COR-L47 (cell line): ENCODE measurements around the gene HOXD4.

Experiments used
- DNase-seq: peaks from one replicate; lab custom pipeline; 2025; lab: John Stamatoyannopoulos, UW

HOXD4 gene

GRCh38 chr2:176187899-176188773 lies 36.8 kb downstream of the HOXD4 start, which contains the start of gene HOXD1:
Gene HOXD1, plus strand, starts transcription at chr2:176188668. Its CDS starts 134 bp downstream, at chr2:176188802.
- DNase-seq: peak; percentile 68

GRCh38 chr2:176188774-176189680 lies 37.7 kb downstream of the HOXD4 start:
- DNase-seq: peak; percentile 54

- peak; percentile 10 for DNase-seq
Observed at GRCh38 chr2:176189681-176190641, 38.6 kb downstream of the HOXD4 start.

DNA sequence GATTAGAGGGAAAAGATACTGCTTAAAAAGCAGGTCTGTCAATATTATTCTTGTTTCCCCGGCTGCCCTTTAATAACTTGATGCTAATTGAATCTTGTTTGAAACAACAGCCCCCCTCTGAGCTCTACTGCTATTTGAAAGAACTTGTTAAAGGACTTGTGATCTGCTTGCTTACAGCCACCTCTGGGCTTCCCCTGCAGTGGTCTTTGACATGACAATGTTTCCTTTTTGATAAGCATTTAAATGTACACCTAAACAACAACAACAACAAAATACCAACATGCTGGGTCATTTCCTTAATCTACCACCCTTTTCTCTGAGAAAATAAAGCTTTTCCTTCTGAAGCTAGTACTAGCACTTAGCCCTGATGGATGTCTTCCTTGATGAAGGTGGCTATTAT lies 41.0 kb downstream of the HOXD4 start:
- no peak for DNase-seq

DNA sequence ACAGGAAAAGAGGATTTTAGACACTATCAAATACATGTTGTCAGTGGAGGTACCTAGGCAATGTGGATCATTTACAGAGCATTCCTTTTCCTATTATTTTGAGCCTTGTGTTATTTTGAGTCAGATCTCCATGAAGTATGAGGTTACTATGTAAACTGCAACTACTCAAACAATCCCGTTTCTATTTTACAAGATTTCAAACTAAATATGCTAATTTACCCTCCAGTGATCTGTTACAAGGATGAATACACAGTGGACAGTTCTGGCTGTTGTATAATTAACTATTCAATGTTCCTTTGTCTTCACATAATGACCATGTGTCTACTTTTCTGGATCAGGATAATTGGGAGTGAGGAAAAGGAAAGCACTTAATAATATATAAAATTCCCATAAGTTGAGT lies 41.7 kb downstream of the HOXD4 start:
- DNase-seq: peak; percentile 8

GRCh38 chr2:176199902-176200301 lies 48.6 kb downstream of the HOXD4 start:
- DNase-seq: no peak

DNA sequence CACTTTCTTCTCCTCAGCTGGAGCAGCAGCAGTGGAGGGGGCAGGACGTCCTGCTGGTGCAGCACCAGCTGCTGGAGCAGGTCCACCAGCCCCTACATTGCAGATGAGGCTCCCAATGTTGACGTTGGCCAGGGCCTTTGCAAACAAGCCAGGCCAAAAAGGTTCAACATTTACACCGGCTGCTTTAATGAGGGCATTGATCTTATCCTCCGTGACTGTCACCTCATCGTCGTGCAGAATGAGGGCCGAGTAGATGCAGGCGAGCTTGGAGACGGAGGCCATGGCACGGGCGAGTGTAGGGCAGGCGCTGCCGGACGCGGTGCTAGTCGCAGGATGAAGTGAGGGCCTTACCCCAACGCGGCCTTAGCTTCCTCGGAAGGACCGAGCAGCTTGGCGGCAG lies 49.6 kb downstream of the HOXD4 start:
- no peak for DNase-seq

DNA sequence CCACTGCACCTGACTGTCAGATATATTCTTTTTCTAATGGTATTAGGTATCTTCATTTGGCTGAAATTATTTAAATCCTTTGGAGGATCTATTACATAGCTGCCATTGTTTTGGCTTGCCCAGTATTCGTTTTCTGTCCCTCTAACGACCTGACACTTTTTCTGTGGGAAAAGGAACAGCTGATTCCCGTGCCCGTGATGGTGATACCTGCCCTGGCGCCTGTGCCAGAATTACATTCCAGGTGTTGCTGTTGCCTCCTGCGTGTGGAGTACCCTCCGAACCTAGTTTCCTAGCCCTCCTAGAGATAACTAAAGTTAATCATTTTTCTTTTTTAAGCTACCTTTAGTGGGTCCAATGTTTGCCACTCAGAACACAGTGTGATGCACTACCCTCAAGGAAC lies 51.1 kb downstream of the HOXD4 start:
- no peak for DNase-seq
